Measurements from ENCODE around the gene STX12.

Gene STX12

GRCh38 chr1:27763358-27763757 is 9.7 kb upstream of the STX12 start:
- Histone ChIP-seq H3K4me2 (ENCODE audit: low read length) (no peak overlapping the region), H2BK12ac (ENCODE audit: low read length) (no peak overlapping the region), H3K14ac (ENCODE audit: low read length) (no peak overlapping the region), H3K9ac (ENCODE audit: low read length) (no peak overlapping the region), H3K4me3 (ENCODE audit: low read depth, low read length) (no peak overlapping the region), H3K27me3 (ENCODE audit: insufficient read depth, low read length) (no peaks in the 10 kb centered on the region), H3K18ac (ENCODE audit: low read length) (no peak overlapping the region), H4K91ac (ENCODE audit: low read depth, low read length) (no peak overlapping the region), H2AFZ (ENCODE audit: insufficient read depth, low read length, poor library complexity) (no peak overlapping the region), H3K9me3 (ENCODE audit: insufficient read depth, low read depth, low read length) (no peaks in the 10 kb centered on the region), H2BK120ac (ENCODE audit: insufficient read depth, low read length, poor library complexity) (no peak overlapping the region), H3K79me1 (ENCODE audit: low read length) (no peaks in the 10 kb centered on the region), H3K23ac (ENCODE audit: low read length) (no peak overlapping the region), H2AK5ac (ENCODE audit: low read length) (no peak overlapping the region), H3K36me3 (ENCODE audit: control insufficient read depth in 1 of 2, insufficient read depth in 2 of 2, low read length in 2 of 2) (peaks cover 1 to 13% of the 10 kb centered on the region in 2 experiments), H4K8ac (ENCODE audit: low read depth, low read length) (no peak overlapping the region), H3K79me2 (ENCODE audit: control insufficient read depth, insufficient read depth, low read length, poor library complexity) (no peaks in the 10 kb centered on the region), H3K27ac (ENCODE audit: low read depth, low read length) (no peak overlapping the region), H3K4me1 (ENCODE audit: control insufficient read depth in 1 of 2, insufficient read depth in 2 of 2, low read length in 2 of 2) (no peaks in the 10 kb centered on the region), H4K12ac (ENCODE audit: low read depth, low read length) (no peak overlapping the region), H2BK5ac (ENCODE audit: low read depth, low read length, poor library complexity) (no peak overlapping the region), H3K4ac (ENCODE audit: low read depth, low read length) (no peak overlapping the region)
- no peak for DNase-seq
- WGBS (ENCODE audit: extremely low coverage, insufficient coverage, insufficient read length): no CpG with 5 or more reads among the region's 4 CpGs

DNA sequence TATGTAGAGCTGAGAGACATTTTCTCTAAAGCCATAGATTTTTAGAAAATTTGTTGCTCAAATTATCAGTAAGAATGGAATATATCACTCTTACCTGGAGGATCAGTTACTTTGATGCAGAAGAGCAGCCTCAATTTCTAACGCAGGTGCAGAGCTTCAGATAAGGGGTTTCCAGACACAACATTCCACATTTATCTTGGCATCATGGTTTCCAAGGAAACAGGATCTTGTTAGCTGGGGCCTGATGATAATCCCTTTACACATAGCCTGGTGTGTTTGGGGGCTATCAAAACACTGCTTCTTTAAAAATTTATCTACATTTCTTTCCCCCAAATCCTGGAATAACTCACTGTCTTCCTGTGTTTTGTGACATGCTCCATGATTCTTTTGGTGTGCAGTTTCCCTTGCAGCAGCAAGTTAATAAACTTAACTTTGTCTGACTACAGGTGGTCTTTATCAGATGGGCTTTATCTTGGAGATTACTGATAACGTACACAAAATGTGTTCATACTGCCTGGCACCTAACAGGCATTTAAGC is 2.7 kb upstream of the STX12 start:
- no peak overlapping the region for H3K4me3 ChIP-seq (ENCODE audit: low read depth, low read length)
- no peak overlapping the region for H2BK120ac ChIP-seq (ENCODE audit: insufficient read depth, low read length, poor library complexity)
- H4K91ac ChIP-seq (ENCODE audit: low read depth, low read length): no peak overlapping the region
- no peak overlapping the region for H3K14ac ChIP-seq (ENCODE audit: low read length)
- no peak overlapping the region for H2BK5ac ChIP-seq (ENCODE audit: low read depth, low read length, poor library complexity)
- H2AK5ac ChIP-seq (ENCODE audit: low read length): no peak overlapping the region
- no peaks in the 10 kb centered on the region for H3K4me1 ChIP-seq (ENCODE audit: control insufficient read depth in 1 of 2, insufficient read depth in 2 of 2, low read length in 2 of 2)
- peaks cover 7% of the 10 kb centered on the region for H3K79me2 ChIP-seq (ENCODE audit: control insufficient read depth, insufficient read depth, low read length, poor library complexity)
- H3K4ac ChIP-seq (ENCODE audit: low read depth, low read length): no peak overlapping the region
- H3K23ac ChIP-seq (ENCODE audit: low read length): no peak overlapping the region
- H3K27ac ChIP-seq (ENCODE audit: low read depth, low read length): no peak overlapping the region
- DNase-seq: peak in 1 of 2 donors; percentile 54
- no peak overlapping the region for H3K4me2 ChIP-seq (ENCODE audit: low read length)
- H3K9me3 ChIP-seq (ENCODE audit: insufficient read depth, low read depth, low read length): no peaks in the 10 kb centered on the region
- H3K9ac ChIP-seq (ENCODE audit: low read length): no peak overlapping the region
- no peak overlapping the region for H4K12ac ChIP-seq (ENCODE audit: low read depth, low read length)
- H2BK12ac ChIP-seq (ENCODE audit: low read length): no peak overlapping the region
- H3K36me3 ChIP-seq (ENCODE audit: control insufficient read depth in 1 of 2, insufficient read depth in 2 of 2, low read length in 2 of 2): no peaks in the 10 kb centered on the region
- H2AFZ ChIP-seq (ENCODE audit: insufficient read depth, low read length, poor library complexity): no peak overlapping the region
- no peak overlapping the region for H4K8ac ChIP-seq (ENCODE audit: low read depth, low read length)
- H3K79me1 ChIP-seq (ENCODE audit: low read length): peaks cover 5% of the 10 kb centered on the region
- no peak overlapping the region for H3K18ac ChIP-seq (ENCODE audit: low read length)
- WGBS (ENCODE audit: extremely low coverage, insufficient coverage, insufficient read length): no CpG with 5 or more reads among the region's 2 CpGs
- no peaks in the 10 kb centered on the region for H3K27me3 ChIP-seq (ENCODE audit: insufficient read depth, low read length)

GRCh38 chr1:27772036-27772931 is 735 bp upstream of the STX12 start:
- 100% methylated on average over 4 of the region's 18 CpGs for WGBS (ENCODE audit: extremely low coverage, insufficient coverage, insufficient read length)
- H3K23ac ChIP-seq (ENCODE audit: low read length): no peak overlapping the region
- H3K79me2 ChIP-seq (ENCODE audit: control insufficient read depth, insufficient read depth, low read length, poor library complexity): peaks cover 7% of the 10 kb centered on the region
- H3K4ac ChIP-seq (ENCODE audit: low read depth, low read length): no peak overlapping the region
- no peaks in the 10 kb centered on the region for H3K36me3 ChIP-seq (ENCODE audit: control insufficient read depth in 1 of 2, insufficient read depth in 2 of 2, low read length in 2 of 2)
- peak overlapping the region; percentile 36 for H4K8ac ChIP-seq (ENCODE audit: low read depth, low read length)
- no peak overlapping the region for H2BK120ac ChIP-seq (ENCODE audit: insufficient read depth, low read length, poor library complexity)
- H3K4me1 ChIP-seq (ENCODE audit: control insufficient read depth in 1 of 2, insufficient read depth in 2 of 2, low read length in 2 of 2): no peaks in the 10 kb centered on the region
- H3K79me1 ChIP-seq (ENCODE audit: low read length): peaks cover 5% of the 10 kb centered on the region
- H3K4me3 ChIP-seq (ENCODE audit: low read depth, low read length): no peak overlapping the region
- H4K12ac ChIP-seq (ENCODE audit: low read depth, low read length): no peak overlapping the region
- peak overlapping the region; percentile 50 for H2AFZ ChIP-seq (ENCODE audit: insufficient read depth, low read length, poor library complexity)
- no peak overlapping the region for H3K18ac ChIP-seq (ENCODE audit: low read length)
- no peaks in the 10 kb centered on the region for H3K9me3 ChIP-seq (ENCODE audit: insufficient read depth, low read depth, low read length)
- no peak overlapping the region for H2AK5ac ChIP-seq (ENCODE audit: low read length)
- H4K91ac ChIP-seq (ENCODE audit: low read depth, low read length): no peak overlapping the region
- peak overlapping the region; percentile 60 for H3K4me2 ChIP-seq (ENCODE audit: low read length)
- no peak overlapping the region for H3K14ac ChIP-seq (ENCODE audit: low read length)
- H3K27me3 ChIP-seq (ENCODE audit: insufficient read depth, low read length): no peaks in the 10 kb centered on the region
- DNase-seq: peak in 1 of 2 donors; percentile 60
- no peak overlapping the region for H3K9ac ChIP-seq (ENCODE audit: low read length)
- no peak overlapping the region for H2BK5ac ChIP-seq (ENCODE audit: low read depth, low read length, poor library complexity)
- H3K27ac ChIP-seq (ENCODE audit: low read depth, low read length): no peak overlapping the region
- no peak overlapping the region for H2BK12ac ChIP-seq (ENCODE audit: low read length)

DNA sequence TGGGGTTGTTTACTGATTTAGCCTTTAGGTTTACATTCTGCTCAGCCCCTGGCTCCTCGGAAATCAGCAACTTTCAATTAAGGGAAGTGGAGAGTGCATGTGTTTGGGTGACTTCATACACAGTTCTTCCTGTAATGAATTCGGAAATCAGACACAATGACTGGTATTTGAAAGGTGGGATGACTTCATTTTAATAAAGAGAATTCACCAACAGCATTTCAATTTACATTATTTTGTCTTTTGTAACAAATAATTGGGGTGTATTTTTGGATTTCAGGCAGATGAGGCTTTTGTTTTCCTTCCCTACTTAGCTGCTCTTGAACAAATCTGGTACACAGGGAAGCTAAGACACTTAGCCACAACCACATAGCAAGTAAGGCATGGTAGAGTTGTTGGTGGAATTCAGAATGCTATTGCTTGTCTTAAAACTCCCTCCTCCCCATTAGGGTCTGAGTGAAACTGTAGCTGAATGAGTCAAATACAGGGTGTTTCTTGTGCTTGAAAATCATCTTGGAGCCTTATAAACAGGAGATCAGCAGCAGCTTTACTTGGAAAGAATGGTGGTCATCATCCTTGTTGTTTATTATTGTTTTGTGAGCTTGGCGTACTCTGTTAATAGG is 917 bp downstream of the STX12 start:
- H3K79me2 ChIP-seq (ENCODE audit: control insufficient read depth, insufficient read depth, low read length, poor library complexity): peaks cover 7% of the 10 kb centered on the region
- no peak overlapping the region for H3K18ac ChIP-seq (ENCODE audit: low read length)
- H3K4me3 ChIP-seq (ENCODE audit: low read depth, low read length): peak overlapping the region; percentile 89
- no CpG with 5 or more reads among the region's 3 CpGs for WGBS (ENCODE audit: extremely low coverage, insufficient coverage, insufficient read length)
- no peak overlapping the region for H3K23ac ChIP-seq (ENCODE audit: low read length)
- no peaks in the 10 kb centered on the region for H3K9me3 ChIP-seq (ENCODE audit: insufficient read depth, low read depth, low read length)
- peaks cover 5% of the 10 kb centered on the region for H3K79me1 ChIP-seq (ENCODE audit: low read length)
- no peak overlapping the region for H2AK5ac ChIP-seq (ENCODE audit: low read length)
- DNase-seq: no peak
- peak overlapping the region; percentile 85 for H3K9ac ChIP-seq (ENCODE audit: low read length)
- peak overlapping the region; percentile 76 for H3K4me2 ChIP-seq (ENCODE audit: low read length)
- H2BK120ac ChIP-seq (ENCODE audit: insufficient read depth, low read length, poor library complexity): no peak overlapping the region
- H3K27me3 ChIP-seq (ENCODE audit: insufficient read depth, low read length): no peaks in the 10 kb centered on the region
- H3K36me3 ChIP-seq (ENCODE audit: control insufficient read depth in 1 of 2, insufficient read depth in 2 of 2, low read length in 2 of 2): no peaks in the 10 kb centered on the region
- H3K27ac ChIP-seq (ENCODE audit: low read depth, low read length): no peak overlapping the region
- H2BK12ac ChIP-seq (ENCODE audit: low read length): no peak overlapping the region
- H4K91ac ChIP-seq (ENCODE audit: low read depth, low read length): no peak overlapping the region
- H2BK5ac ChIP-seq (ENCODE audit: low read depth, low read length, poor library complexity): no peak overlapping the region
- H4K8ac ChIP-seq (ENCODE audit: low read depth, low read length): no peak overlapping the region
- H4K12ac ChIP-seq (ENCODE audit: low read depth, low read length): no peak overlapping the region
- H2AFZ ChIP-seq (ENCODE audit: insufficient read depth, low read length, poor library complexity): no peak overlapping the region
- H3K4me1 ChIP-seq (ENCODE audit: control insufficient read depth in 1 of 2, insufficient read depth in 2 of 2, low read length in 2 of 2): no peaks in the 10 kb centered on the region
- peak overlapping the region; percentile 65 for H3K4ac ChIP-seq (ENCODE audit: low read depth, low read length)
- no peak overlapping the region for H3K14ac ChIP-seq (ENCODE audit: low read length)

Measured in trophoblast cell (in vitro differentiated cells and primary cell).